Glutamatergic neuron (in vitro differentiated cells): ENCODE data around the gene USP3. TPM values are rescaled to one million over a fixed set of nuclear protein-coding genes. Genes with fewer than 3 reads are reported as not detected.

Experiments used
- DNase-seq: peaks from one replicate; pipeline ENCODE4 v3.0.0; 2022
- H3K27ac Mint-ChIP-seq: one replicate; pipeline ENCODE4 v1.8.0; 2020; ENCODE audit warnings: mild to moderate bottlenecking, mixed read lengths, inconsistent platforms; ENCODE audit not compliant: unreplicated experiment
- H3K27me3 Mint-ChIP-seq: one replicate; pipeline ENCODE4 v1.8.0; 2020; ENCODE audit warnings: mild to moderate bottlenecking, moderate library complexity, mixed read lengths, inconsistent platforms; ENCODE audit not compliant: unreplicated experiment
- H3K36me3 Mint-ChIP-seq: one replicate; pipeline ENCODE4 v1.8.0; 2020; ENCODE audit warnings: mild to moderate bottlenecking, mixed read lengths, inconsistent platforms; ENCODE audit not compliant: unreplicated experiment
- H3K4me1 Mint-ChIP-seq: one replicate; pipeline ENCODE4 v1.8.0; 2020; ENCODE audit warnings: mild to moderate bottlenecking, low read depth, mixed read lengths, inconsistent platforms; ENCODE audit not compliant: unreplicated experiment
- H3K4me3 Mint-ChIP-seq: one replicate; pipeline ENCODE4 v1.8.0; 2020; ENCODE audit warnings: mild to moderate bottlenecking, mixed read lengths, inconsistent platforms; ENCODE audit not compliant: unreplicated experiment
- H3K9me3 Mint-ChIP-seq: one replicate; pipeline ENCODE4 v1.8.0; 2020; ENCODE audit warnings: mild to moderate bottlenecking, moderate library complexity, mixed read lengths, inconsistent platforms; ENCODE audit not compliant: unreplicated experiment
- CTCF ChIP-seq: fragments of 200-600 bp; sonication (generic); IDR thresholded peaks from one replicate; pipeline ENCODE4 v1.5.0; 2021; ENCODE audit not compliant: partially characterized antibody, unreplicated experiment
- total RNA-seq: library from RNA; stranded (reverse); fragmentation: NEBNext Ultra II Directional; extraction: Animal tissue kit (Norgen Biotek cat#: 25700); gene quantifications from one replicate; pipeline ENCODE4 v1.2.1, GENCODE V29; 2021; ENCODE audit not compliant: unreplicated experiment

Gene USP3
- total RNA-seq, 1 donor from 2014 or later = 50.9 TPM

DNA sequence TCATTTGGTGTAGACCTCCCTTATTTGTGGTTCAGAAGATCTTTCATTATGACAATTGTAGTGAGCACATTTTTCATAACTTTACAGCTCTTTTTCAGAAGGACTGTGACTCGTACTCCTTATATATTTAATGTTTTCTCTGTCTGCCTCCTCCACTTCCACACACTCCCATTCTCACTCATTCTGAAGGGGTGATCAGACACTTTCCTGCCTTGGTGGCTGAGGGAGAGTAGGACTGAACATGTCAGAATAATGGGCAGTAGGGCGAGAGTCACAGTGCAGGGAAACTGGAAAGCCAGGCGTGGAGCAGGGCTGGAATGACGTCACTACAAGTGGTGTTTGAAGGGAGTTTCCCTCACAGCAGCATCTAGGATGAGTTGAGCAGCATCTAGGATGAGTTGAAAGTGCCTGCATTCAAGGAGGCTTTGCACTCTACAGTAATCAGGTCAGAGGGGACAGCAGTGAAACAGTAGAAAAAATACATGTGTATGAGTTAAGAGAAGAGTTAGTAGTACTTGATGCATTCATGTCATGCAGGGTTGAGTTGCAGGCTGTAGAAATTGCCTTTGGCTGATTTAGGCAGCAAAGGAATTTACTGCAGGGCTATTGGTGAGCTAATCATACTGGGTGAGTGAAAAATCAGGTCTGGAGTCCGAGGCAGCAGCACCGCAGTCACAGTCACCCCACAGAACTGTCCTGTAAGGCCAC lies 56.5 kb downstream of the USP3 start:
- no peak for TF ChIP-seq CTCF
- no peak overlapping the region for H3K4me3 Mint-ChIP-seq
- no peaks in the 10 kb centered on the region for H3K27me3 Mint-ChIP-seq
- no peak overlapping the region for H3K27ac Mint-ChIP-seq
- no peaks in the 10 kb centered on the region for H3K36me3 Mint-ChIP-seq
- DNase-seq = no peak
- no peaks in the 10 kb centered on the region for H3K9me3 Mint-ChIP-seq
- H3K4me1 Mint-ChIP-seq = peaks cover 2% of the 10 kb centered on the region

DNA sequence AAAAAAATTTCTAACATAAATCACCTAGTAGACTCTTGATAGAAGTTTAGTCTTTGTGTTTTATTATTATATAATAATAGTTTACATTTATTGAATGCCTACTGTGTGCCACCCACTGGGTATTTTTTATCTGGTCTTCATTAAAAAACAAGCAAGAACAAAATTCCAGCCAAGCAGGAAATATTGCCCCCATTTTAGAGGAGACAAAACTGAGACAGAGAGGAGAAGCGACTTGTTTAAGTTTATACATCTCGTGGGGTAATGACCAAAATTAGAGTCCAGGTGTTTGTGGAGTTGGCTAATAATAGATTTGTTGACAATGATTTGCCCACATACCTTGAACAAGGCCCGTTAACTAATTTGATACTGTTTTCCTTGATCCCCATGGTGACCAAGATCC lies 59.7 kb downstream of the USP3 start:
- H3K36me3 Mint-ChIP-seq = no peaks in the 10 kb centered on the region
- TF ChIP-seq CTCF = no peak
- no peak overlapping the region for H3K4me3 Mint-ChIP-seq
- no peak overlapping the region for H3K27ac Mint-ChIP-seq
- H3K9me3 Mint-ChIP-seq = no peaks in the 10 kb centered on the region
- no peaks in the 10 kb centered on the region for H3K4me1 Mint-ChIP-seq
- no peaks in the 10 kb centered on the region for H3K27me3 Mint-ChIP-seq
- DNase-seq = no peak

DNA sequence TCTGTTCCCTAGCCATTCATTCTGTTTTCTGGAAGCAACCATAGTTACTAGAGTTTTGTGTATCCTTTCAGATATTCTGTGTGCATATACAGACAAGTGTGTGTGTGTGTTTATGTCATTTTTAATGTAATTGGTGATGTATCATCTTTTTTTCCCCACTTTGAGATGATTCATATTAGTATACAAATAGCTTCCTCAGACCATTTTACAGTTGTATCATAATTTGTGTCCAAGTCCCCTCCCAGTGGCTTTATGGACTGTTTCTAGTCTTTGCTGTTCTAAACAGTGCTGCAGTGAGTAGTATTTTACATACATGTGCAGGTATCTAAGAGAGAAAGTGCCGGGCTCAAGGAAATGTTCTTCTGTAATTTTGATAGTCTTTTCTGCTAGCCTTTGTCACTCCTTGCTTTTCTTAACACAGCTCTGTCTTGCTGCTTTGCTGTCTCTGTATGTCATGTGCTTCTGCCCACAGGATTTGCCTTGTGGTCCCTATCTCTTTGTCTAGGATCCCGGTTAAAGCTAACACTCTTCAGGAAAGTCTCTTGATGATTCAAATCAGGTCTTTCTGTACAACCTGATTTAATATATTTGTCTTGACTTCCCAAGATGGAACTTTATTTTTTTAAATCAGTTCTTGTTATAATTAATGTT lies 61.3 kb downstream of the USP3 start:
- Mint-ChIP-seq H3K27me3 (no peaks in the 10 kb centered on the region), H3K4me3 (no peak overlapping the region), H3K9me3 (no peaks in the 10 kb centered on the region), H3K36me3 (no peaks in the 10 kb centered on the region), H3K4me1 (no peaks in the 10 kb centered on the region), H3K27ac (no peak overlapping the region)
- no peak for DNase-seq
- TF ChIP-seq CTCF = no peak

GRCh38 chr15:63572749-63573464 lies 68.5 kb downstream of the USP3 start:
- H3K36me3 Mint-ChIP-seq = no peaks in the 10 kb centered on the region
- DNase-seq = no peak
- no peak overlapping the region for H3K4me3 Mint-ChIP-seq
- H3K9me3 Mint-ChIP-seq = no peaks in the 10 kb centered on the region
- no peak for TF ChIP-seq CTCF
- no peak overlapping the region for H3K27ac Mint-ChIP-seq
- no peaks in the 10 kb centered on the region for H3K4me1 Mint-ChIP-seq
- no peaks in the 10 kb centered on the region for H3K27me3 Mint-ChIP-seq

- no peaks in the 10 kb centered on the region for H3K4me1 Mint-ChIP-seq
- DNase-seq = no peak
These were observed 69.1 kb downstream of the USP3 start for GRCh38 chr15:63573533-63573932.

More at GRCh38 chr15:63573533-63573932, 69.1 kb downstream of the USP3 start:
- no peak overlapping the region for H3K4me3 Mint-ChIP-seq
- H3K27ac Mint-ChIP-seq = no peak overlapping the region
- no peaks in the 10 kb centered on the region for H3K36me3 Mint-ChIP-seq
- no peaks in the 10 kb centered on the region for H3K27me3 Mint-ChIP-seq
- TF ChIP-seq CTCF = no peak
- no peaks in the 10 kb centered on the region for H3K9me3 Mint-ChIP-seq
